ENCODE measurements around the gene KLF16.

The KLF16 gene

GRCh38 chr19:1839658-1840540, 23.5 kb downstream of the KLF16 start:
- DNase-seq, result no peak

DNA sequence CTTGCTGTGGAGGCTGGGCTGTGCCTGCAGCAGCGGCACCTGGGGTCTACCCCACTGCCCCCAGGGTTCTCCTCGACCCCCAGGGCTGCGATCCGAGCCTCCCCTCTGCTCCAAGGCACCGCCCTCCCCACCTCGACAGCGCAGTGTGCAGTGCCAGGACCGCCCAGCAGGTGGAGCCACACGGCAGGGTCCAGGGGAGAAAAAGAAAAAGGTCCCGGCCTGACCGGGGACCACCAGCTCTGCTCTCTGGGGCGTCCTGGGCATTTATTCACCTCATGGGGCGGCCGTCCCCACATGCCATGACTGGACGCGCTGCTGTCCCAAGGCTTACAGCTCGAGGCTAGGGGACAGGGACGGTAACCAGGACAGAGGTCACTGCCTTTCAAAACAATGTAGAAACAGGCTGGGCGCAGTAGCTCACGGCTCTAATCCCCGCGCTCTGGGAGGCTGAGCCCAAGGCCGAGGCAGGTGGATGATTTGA, 25.7 kb downstream of the KLF16 start:
- no peak for DNase-seq

DNA sequence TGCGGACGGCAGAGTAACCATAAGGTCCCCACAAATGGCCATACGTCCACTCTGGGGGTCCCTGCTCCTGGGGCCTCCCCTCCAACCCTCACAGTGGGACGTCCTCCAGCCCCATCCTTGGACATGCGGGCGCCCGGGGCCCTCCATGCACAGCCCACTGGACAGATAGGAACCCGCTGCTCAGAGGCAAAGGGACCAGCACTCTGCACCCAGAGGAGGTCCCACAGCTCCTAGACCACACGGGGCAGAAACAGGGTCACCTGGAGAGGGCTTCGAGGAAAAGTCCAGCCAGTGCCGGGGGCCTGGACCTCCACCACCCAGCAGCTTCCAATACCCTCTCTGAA, 26.2 kb downstream of the KLF16 start:
- no peak for DNase-seq

DNA sequence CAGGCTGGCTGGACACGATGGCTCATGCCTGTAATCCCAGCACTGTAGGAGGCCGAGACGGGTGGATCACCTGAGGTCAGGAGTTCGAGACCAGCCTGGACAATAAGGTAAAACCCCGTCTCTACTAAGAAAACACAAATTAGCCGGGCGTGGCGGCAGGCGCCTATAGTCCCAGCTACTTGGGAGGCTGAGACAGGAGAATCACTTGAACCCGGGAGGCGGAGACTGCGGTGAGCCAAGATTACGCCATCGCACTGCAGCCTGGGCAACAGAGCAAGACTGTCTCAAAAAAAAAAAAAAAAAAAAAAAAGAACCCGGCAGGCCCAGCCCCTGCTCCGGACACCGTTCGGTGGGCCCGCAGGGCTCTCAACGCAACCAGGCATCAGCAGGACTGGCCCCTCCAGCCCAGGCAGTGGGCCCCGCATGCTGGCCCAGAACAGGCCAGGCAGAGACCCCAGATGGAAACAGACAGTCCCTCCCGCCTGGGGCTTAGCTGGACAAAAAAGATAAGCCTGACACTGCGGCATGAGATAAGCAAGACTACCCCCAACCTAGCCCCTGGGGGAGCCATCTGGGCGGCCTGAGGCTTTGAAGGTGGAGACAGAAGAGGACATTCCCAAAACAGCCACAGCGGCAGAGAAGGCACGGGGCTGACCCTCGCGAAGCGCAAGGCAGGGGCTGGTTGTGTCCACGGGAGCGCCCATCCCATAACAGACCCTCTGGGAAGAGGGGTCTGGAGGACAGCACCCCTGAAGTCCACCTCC, 26.7 kb downstream of the KLF16 start:
- no peak for DNase-seq

- no peak for DNase-seq
These were observed 29.8 kb downstream of the KLF16 start for GRCh38 chr19:1833540-1833939.

DNA sequence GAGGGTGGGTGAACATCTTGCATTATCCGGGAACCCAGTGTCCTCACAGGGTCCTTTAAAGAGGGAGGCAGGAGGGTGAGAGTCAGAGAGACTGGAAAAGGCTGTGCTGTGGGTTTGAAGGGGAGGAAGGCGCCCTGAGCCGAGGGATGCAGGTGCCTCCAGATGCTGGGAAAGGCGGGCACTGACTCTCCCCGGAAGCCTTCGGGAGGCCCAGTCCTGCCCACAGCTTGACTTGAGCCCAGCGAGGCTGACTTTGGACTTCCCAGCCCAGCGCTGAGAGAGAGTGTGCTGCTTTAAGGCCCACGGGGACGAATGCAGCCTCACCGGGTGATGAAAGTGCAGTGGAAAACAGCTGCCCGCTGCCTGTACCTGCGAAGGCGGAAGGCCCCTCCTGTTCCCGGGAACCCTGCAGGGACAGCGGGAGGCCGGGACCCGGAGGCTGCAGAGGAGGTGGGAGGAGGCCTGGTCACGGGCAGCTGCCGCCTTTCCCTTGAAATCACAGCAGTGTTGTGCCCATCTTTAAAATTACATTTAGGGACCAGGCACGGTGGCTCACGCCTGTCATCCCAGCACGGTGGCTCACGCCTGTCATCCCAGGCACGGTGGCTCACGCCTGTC, 31.2 kb downstream of the KLF16 start:
- DNase-seq, result no peak

DNA sequence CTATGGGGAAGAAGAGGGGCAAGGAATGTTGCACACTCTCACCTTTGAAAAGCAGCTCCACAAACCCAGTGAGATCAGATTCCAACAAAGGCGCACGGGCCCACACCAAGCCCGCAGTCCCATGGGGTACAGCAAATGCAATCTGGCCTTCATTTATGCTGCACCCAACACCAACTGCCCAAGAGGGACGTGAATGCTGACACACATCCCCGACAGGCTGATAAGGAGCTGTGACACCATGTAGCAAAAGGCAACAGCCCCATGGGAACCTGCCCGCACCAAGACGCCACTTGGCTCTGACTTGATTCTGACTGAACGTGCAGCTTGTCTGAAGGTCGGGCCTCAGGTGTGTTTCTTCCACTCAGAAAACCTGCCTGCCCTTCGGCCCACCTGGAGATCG, 32.4 kb downstream of the KLF16 start:
- no peak for DNase-seq

DNA sequence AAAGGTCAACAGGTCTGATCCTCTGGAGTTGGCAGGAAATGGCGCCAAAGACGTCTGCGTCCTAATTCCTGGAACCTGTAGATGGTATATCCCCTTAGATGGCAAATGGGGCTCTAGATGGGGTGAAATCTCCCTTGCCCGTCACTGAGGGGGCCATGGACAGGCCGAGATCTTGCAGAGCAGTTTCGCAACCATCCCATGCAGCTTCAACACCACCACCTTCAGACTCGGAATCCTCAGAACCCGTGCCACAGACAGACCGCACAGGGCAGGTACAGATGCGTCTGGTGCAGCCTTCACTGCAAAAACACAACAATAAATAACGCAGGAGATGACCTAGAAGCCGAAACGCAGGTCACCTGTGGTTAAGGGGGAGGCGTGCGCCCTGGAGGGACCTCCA, 32.8 kb downstream of the KLF16 start:
- DNase-seq, result no peak

- no peak for DNase-seq
These were observed 33.4 kb downstream of the KLF16 start for GRCh38 chr19:1829958-1830357.

- DNase-seq, result no peak
These were observed 34.8 kb downstream of the KLF16 start for GRCh38 chr19:1828279-1829238.

DNA sequence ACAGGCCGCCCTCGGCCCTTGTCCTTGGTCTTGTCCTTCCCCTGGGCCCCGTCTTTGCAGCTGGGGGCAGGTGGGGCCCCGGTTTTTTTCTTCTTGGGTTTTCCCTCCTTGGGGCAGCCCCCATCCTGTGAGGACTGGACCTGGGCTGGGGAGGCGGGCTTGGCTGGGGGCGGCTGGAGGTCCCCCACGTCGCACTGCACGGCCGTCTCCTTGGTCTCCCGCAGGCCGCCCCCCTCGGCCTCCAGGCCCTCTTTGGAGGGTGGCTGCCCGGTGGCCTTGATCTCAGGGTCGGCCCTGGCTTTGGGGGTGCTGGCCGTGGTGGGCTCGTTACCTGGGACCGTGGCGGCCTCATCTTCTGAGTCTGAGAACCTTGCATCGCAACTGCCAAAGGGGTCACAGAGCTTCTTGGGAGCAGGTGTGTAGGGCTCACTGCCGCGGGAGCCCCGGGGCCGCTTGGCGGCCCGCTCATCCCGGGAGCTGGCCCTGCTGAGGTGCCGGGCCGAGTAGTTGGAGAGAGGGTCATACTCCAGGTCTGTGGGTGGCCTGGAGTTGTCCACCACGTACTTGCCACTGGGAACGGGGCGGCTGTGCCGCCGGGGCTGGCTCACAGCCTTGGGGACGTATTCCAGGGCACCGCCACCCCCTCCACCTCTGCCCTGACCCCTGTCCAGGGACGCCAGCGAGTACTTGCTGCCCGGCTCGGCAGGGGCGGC, 35.7 kb downstream of the KLF16 start:
- no peak for DNase-seq

GRCh38 chr19:1826557-1827521, 36.5 kb downstream of the KLF16 start:
- DNase-seq, result no peak

DNA sequence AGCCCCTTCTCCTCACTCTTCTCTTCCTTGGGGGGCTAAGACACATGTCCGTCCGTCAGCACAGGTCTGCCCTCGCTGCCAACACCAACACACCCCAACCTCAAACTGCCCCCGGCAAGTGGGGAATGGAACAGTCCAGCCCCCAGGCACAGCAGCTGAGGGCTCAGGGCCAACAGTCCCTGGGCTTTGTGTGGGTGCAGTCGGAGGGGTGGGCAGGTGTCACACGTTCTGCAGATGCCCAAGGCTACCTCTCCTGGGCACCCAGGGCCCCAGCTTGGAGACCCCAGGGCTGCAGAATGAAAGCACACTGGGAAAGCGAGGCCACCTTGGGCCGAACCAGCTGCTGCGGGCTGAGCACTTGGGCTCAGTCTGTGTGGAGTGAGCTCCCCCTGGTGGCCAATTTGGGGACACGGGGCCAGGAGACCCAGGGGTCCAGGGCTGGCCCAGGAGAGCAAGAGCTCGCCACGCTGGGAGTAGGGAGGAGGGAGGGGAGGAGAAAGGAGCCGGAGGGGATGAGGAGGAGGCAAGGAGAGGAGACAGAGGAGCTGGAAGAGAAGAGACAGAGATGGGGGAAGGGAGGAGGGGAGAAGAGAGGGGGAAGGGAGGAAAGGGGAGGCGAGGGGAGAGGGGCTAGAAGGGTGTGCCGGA, 37.3 kb downstream of the KLF16 start:
- no peak for DNase-seq

- no peak for DNase-seq
These were observed 39.1 kb downstream of the KLF16 start for GRCh38 chr19:1824252-1824622.

- no peak for DNase-seq
These were observed 39.7 kb downstream of the KLF16 start for GRCh38 chr19:1823539-1824251.

- no peak for DNase-seq
These were observed 40.4 kb downstream of the KLF16 start for GRCh38 chr19:1823020-1823419.

DNA sequence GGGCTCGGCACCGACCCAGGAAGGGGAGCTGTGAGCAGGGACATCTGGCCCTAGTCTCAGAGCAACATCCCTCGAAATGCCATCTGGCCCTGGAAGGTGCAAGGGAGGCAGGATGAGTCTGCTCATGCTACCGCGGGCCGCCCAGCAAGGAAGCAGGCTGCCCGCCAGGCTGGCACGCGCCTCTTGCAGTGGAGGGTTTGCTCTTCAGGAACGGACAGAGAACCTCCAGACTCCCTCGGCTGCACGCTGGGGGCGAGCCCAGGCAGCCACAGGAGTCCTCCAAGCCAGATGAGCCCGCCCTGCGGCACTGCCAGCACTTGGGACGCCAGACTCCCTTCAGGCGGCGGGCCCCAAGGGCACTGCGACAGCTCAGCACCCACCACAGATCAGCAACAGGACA, 41.2 kb downstream of the KLF16 start:
- no peak for DNase-seq

GRCh38 chr19:1819341-1820255, 43.8 kb downstream of the KLF16 start:
- DNase-seq, result no peak
